OCI-LY3 (cell line): ENCODE measurements around the gene VPS36.

ENCODE experiments used
- CTCF ChIP-seq: fragments of 200-600, 300-600 bp; sonication (generic); IDR thresholded peaks from 2 replicates; pipeline ENCODE4 v1.5.1; 2014; ENCODE audit warnings: antibody characterized with exemption, low read length, low read depth
- EZH2phosphoT487 ChIP-seq: fragments of 200-600 bp; shearing (Covaris generic); IDR thresholded peaks from 2 replicates; pipeline ENCODE4 v1.6.1; 2018; ENCODE audit warnings: antibody characterized with exemption, mixed run types, low read depth

DNA sequence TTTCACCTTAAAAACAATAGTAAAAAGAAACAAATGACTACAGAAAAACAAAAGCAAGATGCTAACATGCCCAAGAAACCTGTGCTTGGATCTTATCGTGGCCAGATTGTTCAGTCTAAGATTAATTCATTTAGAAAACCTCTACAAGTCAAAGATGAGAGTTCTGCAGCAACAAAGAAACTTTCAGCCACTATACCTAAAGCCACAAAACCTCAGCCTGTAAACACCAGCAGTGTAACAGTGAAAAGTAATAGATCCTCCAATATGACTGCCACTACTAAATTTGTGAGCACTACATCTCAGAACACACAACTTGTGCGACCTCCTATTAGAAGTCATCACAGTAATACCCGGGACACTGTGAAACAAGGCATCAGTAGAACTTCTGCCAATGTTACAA is 10.8 kb upstream of the VPS36 start:
- TF ChIP-seq CTCF (no peak), EZH2phosphoT487 (no peak)
